ENCODE results near the gene GPC2.

DNA sequence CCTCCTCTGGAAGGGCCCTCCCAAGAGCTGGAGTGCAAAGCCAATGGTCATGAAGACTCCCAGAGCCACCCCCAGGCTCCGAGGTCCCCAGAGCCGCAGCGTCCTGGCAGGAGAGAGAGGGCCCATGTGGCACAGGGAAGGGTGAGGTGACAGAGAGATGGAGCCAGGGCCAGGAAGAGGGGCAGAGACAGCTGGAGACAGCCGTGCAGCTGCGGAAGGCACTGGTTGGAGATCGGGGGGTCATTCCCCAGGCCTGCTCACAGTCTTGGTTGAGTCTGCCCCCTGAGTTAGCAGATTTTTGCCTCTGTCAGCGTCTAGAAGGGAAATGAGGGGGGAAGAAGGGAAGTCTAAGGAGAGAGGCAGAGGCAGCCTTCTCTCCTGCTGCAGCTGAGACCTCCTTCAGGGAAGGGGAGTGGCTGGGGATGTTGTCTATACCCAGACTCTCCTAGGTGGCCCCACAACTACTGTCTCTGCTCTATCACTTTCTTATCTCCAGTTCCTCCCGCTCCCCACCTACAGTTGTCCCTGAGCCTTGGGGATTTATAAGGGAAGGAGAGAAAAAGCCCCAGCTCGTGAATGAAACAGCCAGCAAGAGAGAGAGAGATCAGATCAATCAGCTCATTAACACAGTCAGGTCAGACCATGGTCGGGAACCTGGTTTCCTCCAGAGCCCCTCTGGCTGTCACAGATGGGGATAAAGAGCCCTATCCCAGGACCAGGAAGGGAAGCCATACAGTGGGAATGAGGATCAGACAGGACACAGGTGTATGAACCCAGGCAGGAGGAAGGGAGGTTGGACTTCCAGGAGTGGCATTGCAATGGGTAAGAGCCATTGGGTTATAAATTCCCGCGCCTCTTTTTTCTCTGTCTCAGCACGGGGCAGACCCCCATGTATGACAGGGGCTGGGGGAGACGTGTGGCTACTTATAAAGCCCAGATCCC lies 9.9 kb downstream of the GPC2 start:
- TF ChIP-seq, protein P1, sequence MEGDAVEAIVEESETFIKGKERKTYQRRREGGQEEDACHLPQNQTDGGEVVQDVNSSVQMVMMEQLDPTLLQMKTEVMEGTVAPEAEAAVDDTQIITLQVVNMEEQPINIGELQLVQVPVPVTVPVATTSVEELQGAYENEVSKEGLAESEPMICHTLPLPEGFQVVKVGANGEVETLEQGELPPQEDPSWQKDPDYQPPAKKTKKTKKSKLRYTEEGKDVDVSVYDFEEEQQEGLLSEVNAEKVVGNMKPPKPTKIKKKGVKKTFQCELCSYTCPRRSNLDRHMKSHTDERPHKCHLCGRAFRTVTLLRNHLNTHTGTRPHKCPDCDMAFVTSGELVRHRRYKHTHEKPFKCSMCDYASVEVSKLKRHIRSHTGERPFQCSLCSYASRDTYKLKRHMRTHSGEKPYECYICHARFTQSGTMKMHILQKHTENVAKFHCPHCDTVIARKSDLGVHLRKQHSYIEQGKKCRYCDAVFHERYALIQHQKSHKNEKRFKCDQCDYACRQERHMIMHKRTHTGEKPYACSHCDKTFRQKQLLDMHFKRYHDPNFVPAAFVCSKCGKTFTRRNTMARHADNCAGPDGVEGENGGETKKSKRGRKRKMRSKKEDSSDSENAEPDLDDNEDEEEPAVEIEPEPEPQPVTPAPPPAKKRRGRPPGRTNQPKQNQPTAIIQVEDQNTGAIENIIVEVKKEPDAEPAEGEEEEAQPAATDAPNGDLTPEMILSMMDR (IDR thresholded peaks at IDR 0.05; ENCODE audit: borderline replicate concordance, extremely low read depth, low read length, poor library complexity, severe bottlenecking), result no peak
- TF ChIP-seq EZH2 (IDR thresholded peaks at IDR 0.05; ENCODE audit: borderline replicate concordance, low read depth, low read length, severe bottlenecking), result no peak

Measured in DND-41 (cell line).